ENCODE measurements around the gene TBCA. TPM values are rescaled to one million over a fixed set of nuclear protein-coding genes. Genes with fewer than 3 reads are reported as not detected.

The TBCA gene
- total and polyA plus RNA-seq, 9 of the 15 experiments (the other 6 are each of a cell fraction or from before 2014, with no cell fraction given), result 164 to 661 (median 334) TPM

- TF ChIP-seq, protein P1, sequence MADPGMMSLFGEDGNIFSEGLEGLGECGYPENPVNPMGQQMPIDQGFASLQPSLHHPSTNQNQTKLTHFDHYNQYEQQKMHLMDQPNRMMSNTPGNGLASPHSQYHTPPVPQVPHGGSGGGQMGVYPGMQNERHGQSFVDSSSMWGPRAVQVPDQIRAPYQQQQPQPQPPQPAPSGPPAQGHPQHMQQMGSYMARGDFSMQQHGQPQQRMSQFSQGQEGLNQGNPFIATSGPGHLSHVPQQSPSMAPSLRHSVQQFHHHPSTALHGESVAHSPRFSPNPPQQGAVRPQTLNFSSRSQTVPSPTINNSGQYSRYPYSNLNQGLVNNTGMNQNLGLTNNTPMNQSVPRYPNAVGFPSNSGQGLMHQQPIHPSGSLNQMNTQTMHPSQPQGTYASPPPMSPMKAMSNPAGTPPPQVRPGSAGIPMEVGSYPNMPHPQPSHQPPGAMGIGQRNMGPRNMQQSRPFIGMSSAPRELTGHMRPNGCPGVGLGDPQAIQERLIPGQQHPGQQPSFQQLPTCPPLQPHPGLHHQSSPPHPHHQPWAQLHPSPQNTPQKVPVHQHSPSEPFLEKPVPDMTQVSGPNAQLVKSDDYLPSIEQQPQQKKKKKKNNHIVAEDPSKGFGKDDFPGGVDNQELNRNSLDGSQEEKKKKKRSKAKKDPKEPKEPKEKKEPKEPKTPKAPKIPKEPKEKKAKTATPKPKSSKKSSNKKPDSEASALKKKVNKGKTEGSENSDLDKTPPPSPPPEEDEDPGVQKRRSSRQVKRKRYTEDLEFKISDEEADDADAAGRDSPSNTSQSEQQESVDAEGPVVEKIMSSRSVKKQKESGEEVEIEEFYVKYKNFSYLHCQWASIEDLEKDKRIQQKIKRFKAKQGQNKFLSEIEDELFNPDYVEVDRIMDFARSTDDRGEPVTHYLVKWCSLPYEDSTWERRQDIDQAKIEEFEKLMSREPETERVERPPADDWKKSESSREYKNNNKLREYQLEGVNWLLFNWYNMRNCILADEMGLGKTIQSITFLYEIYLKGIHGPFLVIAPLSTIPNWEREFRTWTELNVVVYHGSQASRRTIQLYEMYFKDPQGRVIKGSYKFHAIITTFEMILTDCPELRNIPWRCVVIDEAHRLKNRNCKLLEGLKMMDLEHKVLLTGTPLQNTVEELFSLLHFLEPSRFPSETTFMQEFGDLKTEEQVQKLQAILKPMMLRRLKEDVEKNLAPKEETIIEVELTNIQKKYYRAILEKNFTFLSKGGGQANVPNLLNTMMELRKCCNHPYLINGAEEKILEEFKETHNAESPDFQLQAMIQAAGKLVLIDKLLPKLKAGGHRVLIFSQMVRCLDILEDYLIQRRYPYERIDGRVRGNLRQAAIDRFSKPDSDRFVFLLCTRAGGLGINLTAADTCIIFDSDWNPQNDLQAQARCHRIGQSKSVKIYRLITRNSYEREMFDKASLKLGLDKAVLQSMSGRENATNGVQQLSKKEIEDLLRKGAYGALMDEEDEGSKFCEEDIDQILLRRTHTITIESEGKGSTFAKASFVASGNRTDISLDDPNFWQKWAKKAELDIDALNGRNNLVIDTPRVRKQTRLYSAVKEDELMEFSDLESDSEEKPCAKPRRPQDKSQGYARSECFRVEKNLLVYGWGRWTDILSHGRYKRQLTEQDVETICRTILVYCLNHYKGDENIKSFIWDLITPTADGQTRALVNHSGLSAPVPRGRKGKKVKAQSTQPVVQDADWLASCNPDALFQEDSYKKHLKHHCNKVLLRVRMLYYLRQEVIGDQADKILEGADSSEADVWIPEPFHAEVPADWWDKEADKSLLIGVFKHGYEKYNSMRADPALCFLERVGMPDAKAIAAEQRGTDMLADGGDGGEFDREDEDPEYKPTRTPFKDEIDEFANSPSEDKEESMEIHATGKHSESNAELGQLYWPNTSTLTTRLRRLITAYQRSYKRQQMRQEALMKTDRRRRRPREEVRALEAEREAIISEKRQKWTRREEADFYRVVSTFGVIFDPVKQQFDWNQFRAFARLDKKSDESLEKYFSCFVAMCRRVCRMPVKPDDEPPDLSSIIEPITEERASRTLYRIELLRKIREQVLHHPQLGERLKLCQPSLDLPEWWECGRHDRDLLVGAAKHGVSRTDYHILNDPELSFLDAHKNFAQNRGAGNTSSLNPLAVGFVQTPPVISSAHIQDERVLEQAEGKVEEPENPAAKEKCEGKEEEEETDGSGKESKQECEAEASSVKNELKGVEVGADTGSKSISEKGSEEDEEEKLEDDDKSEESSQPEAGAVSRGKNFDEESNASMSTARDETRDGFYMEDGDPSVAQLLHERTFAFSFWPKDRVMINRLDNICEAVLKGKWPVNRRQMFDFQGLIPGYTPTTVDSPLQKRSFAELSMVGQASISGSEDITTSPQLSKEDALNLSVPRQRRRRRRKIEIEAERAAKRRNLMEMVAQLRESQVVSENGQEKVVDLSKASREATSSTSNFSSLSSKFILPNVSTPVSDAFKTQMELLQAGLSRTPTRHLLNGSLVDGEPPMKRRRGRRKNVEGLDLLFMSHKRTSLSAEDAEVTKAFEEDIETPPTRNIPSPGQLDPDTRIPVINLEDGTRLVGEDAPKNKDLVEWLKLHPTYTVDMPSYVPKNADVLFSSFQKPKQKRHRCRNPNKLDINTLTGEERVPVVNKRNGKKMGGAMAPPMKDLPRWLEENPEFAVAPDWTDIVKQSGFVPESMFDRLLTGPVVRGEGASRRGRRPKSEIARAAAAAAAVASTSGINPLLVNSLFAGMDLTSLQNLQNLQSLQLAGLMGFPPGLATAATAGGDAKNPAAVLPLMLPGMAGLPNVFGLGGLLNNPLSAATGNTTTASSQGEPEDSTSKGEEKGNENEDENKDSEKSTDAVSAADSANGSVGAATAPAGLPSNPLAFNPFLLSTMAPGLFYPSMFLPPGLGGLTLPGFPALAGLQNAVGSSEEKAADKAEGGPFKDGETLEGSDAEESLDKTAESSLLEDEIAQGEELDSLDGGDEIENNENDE (IDR thresholded peaks at IDR 0.05; ENCODE audit: low read depth, low read length), result no peak
- TF ChIP-seq ZNF282 (CRISPR knock-in tag; IDR thresholded peaks at IDR 0.05), result no peak
- no peak for TF ChIP-seq ZNF121 (CRISPR knock-in tag; conservative IDR thresholded peaks at IDR 0.05)
- no peak for TF ChIP-seq POLR2A (conservative IDR thresholded peaks at IDR 0.05)
- TF ChIP-seq, protein P2, sequence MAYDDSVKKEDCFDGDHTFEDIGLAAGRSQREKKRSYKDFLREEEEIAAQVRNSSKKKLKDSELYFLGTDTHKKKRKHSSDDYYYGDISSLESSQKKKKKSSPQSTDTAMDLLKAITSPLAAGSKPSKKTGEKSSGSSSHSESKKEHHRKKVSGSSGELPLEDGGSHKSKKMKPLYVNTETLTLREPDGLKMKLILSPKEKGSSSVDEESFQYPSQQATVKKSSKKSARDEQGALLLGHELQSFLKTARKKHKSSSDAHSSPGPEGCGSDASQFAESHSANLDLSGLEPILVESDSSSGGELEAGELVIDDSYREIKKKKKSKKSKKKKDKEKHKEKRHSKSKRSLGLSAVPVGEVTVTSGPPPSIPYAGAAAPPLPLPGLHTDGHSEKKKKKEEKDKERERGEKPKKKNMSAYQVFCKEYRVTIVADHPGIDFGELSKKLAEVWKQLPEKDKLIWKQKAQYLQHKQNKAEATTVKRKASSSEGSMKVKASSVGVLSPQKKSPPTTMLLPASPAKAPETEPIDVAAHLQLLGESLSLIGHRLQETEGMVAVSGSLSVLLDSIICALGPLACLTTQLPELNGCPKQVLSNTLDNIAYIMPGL (CRISPR knock-in tag; IDR thresholded peaks at IDR 0.05), result no peak
- TF ChIP-seq DDX20 (tag; IDR thresholded peaks at IDR 0.05; ENCODE audit: low read depth), result peak; percentile 84
- TF ChIP-seq ZNF3 (CRISPR knock-in tag; IDR thresholded peaks at IDR 0.05), result no peak
- no peak for TF ChIP-seq ETV6 (IDR thresholded peaks at IDR 0.05; ENCODE audit: borderline replicate concordance in 1 of 2, low read depth in 2 of 2, low read length in 1 of 2)
- no peak for TF ChIP-seq ETV6 (CRISPR knock-in tag; IDR thresholded peaks at IDR 0.05; ENCODE audit: borderline replicate concordance)
- TF ChIP-seq MECOM (CRISPR knock-in tag; IDR thresholded peaks at IDR 0.05), result no peak
- no peak for TF ChIP-seq CHD4 (IDR thresholded peaks at IDR 0.05; ENCODE audit: insufficient read depth, insufficient replicate concordance, low read depth, low read length, poor library complexity, severe bottlenecking)
- TF ChIP-seq IRF9 (tag; IDR thresholded peaks at IDR 0.05), result peak; percentile 55; the same call in 1 of the 2 replicates
- TF ChIP-seq TEAD2 (tag; IDR thresholded peaks at IDR 0.05), result 0 out of 2 replicates have a peak, but pooled peaks have one; percentile 47
- TF ChIP-seq GTF2E2 (tag; IDR thresholded peaks at IDR 0.05), result no peak
Observed at GRCh38 chr5:77778398-77778797, 2.3 kb upstream of the TBCA start (continued).
